D721Med (cell line): ENCODE measurements around the gene NPAS3.

ENCODE experiments used
- DNase-seq: peaks from one replicate; pipeline ENCODE4 v3.0.0; 2011; ENCODE audit warnings: low spot score; ENCODE audit not compliant: insufficient read length
- FAIRE-seq: peaks from 2 replicates; lab custom pipeline; 2011; peaks lifted over from hg19 to GRCh38; lab: Jason Lieb, UNC
- CTCF ChIP-seq: IDR thresholded peaks from 2 replicates; pipeline ENCODE4 v1.5.1; 2012; ENCODE audit warnings: mild to moderate bottlenecking, control low read depth; ENCODE audit not compliant: insufficient read depth; ENCODE audit errors: missing control alignments

Gene NPAS3

GRCh38 chr14:33323979-33324378 lies 385.3 kb downstream of the NPAS3 start:
- no peak for TF ChIP-seq CTCF
- DNase-seq (no peak), FAIRE-seq (peak; percentile 67)

GRCh38 chr14:33331176-33331949 lies 392.7 kb downstream of the NPAS3 start:
- FAIRE-seq (no peak), DNase-seq (no peak)

GRCh38 chr14:33332497-33332896 lies 393.8 kb downstream of the NPAS3 start:
- no peak for FAIRE-seq
- DNase-seq: no peak
- no peak for TF ChIP-seq CTCF

More at GRCh38 chr14:33331176-33331949, 392.7 kb downstream of the NPAS3 start:
- no peak for TF ChIP-seq CTCF

- FAIRE-seq (no peak), DNase-seq (no peak)
- TF ChIP-seq CTCF: no peak
These were observed 396.7 kb downstream of the NPAS3 start for GRCh38 chr14:33335366-33335765.

GRCh38 chr14:33342299-33342974 lies 403.8 kb downstream of the NPAS3 start:
- FAIRE-seq (no peak), DNase-seq (no peak)
- TF ChIP-seq CTCF: no peak

- DNase-seq (no peak), FAIRE-seq (no peak)
- TF ChIP-seq CTCF: no peak
These were observed 404.3 kb downstream of the NPAS3 start for GRCh38 chr14:33343016-33343415.

- no peak for TF ChIP-seq CTCF
- FAIRE-seq (no peak), DNase-seq (no peak)
These were observed 409.1 kb downstream of the NPAS3 start for GRCh38 chr14:33347796-33348195.
